Activated CD4-positive, alpha-beta T cell treated with anti-CD3 and anti-CD28 coated beads for 36 hours (primary cell): Measurements from ENCODE around the gene KNSTRN. TPM values are rescaled to one million over a fixed set of nuclear protein-coding genes. Genes with fewer than 3 reads are reported as not detected.

ENCODE experiments used
- ATAC-seq: fragments of 200-7000 bp; cut with Tn5 transposase; one replicate; pipeline ENCODE4 v1.10.0; 2021; ENCODE audit warnings: mild to moderate bottlenecking, moderate library complexity
- CTCF ChIA-PET: fragments of 350-600 bp; sonication (Branson Sonifier 250); formaldehyde crosslinking; loops from one replicate; lab custom pipeline; 2021; ENCODE audit warnings: antibody characterized with exemption; lab: Charles Lee
- POLR2A ChIA-PET: fragments of 350-600 bp; sonication (Branson Sonifier 250); formaldehyde crosslinking; loops from one replicate; lab custom pipeline; 2021; ENCODE audit warnings: antibody characterized with exemption, inconsistent platforms; lab: Charles Lee
- DNase-seq: peaks from one replicate; pipeline ENCODE4 v3.0.0-alpha.2; 2020
- H3K27ac Mint-ChIP-seq: one replicate; pipeline ENCODE4 v1.8.0; 2021; ENCODE audit warnings: mixed read lengths
- H3K27me3 Mint-ChIP-seq: one replicate; pipeline ENCODE4 v1.8.0; 2021; ENCODE audit warnings: mixed read lengths
- H3K36me3 Mint-ChIP-seq: one replicate; pipeline ENCODE4 v1.8.0; 2021; ENCODE audit warnings: low read depth, mixed read lengths
- H3K4me1 Mint-ChIP-seq: one replicate; pipeline ENCODE4 v1.8.0; 2021; ENCODE audit warnings: mixed read lengths
- H3K4me3 Mint-ChIP-seq: one replicate; pipeline ENCODE4 v1.8.0; 2021; ENCODE audit warnings: mild to moderate bottlenecking, moderate library complexity, mixed read lengths
- H3K9me3 Mint-ChIP-seq: one replicate; pipeline ENCODE4 v1.8.0; 2021; ENCODE audit warnings: low read depth, mixed read lengths
- intact Hi-C, 2 experiments: fragments of 100-400 bp; cut with DNase I in 1 of 2; cut with micrococcal nuclease in 1 of 2; formaldehyde crosslinking; loops; one replicate each; pipeline versions ENCODE4 v1.14.2 to v1.15.1; 2022 to 2024; cut with DNase I, micrococcal nuclease
- total RNA-seq, 2 experiments: library from RNA; stranded (reverse); gene quantifications; one replicate each; pipeline ENCODE4 v1.2.3, GENCODE V29; 2021

The KNSTRN gene
- total RNA-seq, 2 experiments from 2014 or later: 56.2 to 58.8 TPM

- DNase-seq: no peak
- H3K27me3 Mint-ChIP-seq: no peaks in the 10 kb centered on the region
- no peak for ATAC-seq
- H3K27ac Mint-ChIP-seq: no peak overlapping the region
- no peaks in the 10 kb centered on the region for H3K9me3 Mint-ChIP-seq
- H3K36me3 Mint-ChIP-seq: peaks cover 10% of the 10 kb centered on the region
- CTCF ChIA-PET: interaction anchor here (1.5 kb wide), 1 partner anchor 11 kb away, joined by 3 read pairs; no protein-coding TSS in a partner anchor
- H3K4me1 Mint-ChIP-seq: peaks cover 18% of the 10 kb centered on the region
- POLR2A ChIA-PET: no interaction called here
- intact Hi-C loops: loop anchor here in 1 of 2 experiments (5.0 kb wide), 1 partner anchor 1022 kb away; the partner anchor contains the start of gene NDUFAF1
- no peak overlapping the region for H3K4me3 Mint-ChIP-seq
Observed at GRCh38 chr15:40379853-40380252, 2.7 kb upstream of the KNSTRN start.

DNA sequence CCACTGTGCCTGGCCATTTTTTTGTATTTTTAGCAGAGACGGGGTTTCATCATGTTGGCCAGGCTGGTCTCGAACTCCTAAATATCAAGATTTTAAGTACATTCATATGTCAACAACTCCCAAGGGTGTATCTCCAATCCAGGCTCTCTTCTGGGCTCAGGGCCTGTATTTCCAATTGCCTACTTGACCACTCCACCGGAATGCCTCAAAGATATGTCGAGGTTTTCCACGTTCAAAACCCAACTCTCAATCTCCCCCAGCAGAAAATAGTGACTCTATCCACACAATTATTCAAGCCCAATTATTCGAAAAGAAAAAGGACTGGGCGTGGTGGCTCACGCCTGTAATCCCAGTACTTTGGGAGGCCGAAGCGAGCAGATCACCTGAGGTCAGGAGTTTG, 1.9 kb upstream of the KNSTRN start:
- intact Hi-C loops: loop anchor here in 1 of 2 experiments (5.0 kb wide), 1 partner anchor 1022 kb away; the partner anchor contains the start of gene NDUFAF1
- H3K4me3 Mint-ChIP-seq: no peak overlapping the region
- peaks cover 17% of the 10 kb centered on the region for H3K36me3 Mint-ChIP-seq
- no peak for ATAC-seq
- no peaks in the 10 kb centered on the region for H3K27me3 Mint-ChIP-seq
- peaks cover 22% of the 10 kb centered on the region for H3K4me1 Mint-ChIP-seq
- POLR2A ChIA-PET: no interaction called here
- H3K9me3 Mint-ChIP-seq: no peaks in the 10 kb centered on the region
- no peak for DNase-seq
- H3K27ac Mint-ChIP-seq: no peak overlapping the region
- CTCF ChIA-PET: interaction anchor here (1.5 to 2.5 kb wide), 2 partner anchors 11 to 13 kb away, joined by 3 to 18 read pairs; no protein-coding TSS in a partner anchor

GRCh38 chr15:40381818-40382529, 547 bp upstream of the KNSTRN start:
- POLR2A ChIA-PET: interaction anchor here (0.6 to 1.0 kb wide), 5 partner anchors 13 to 441 kb away, joined by 3 to 7 read pairs (median 3); no protein-coding TSS in a partner anchor
- DNase-seq (no peak), ATAC-seq (no peak)
- Mint-ChIP-seq H3K9me3 (no peaks in the 10 kb centered on the region), H3K27ac (no peak overlapping the region), H3K27me3 (no peaks in the 10 kb centered on the region), H3K4me1 (peaks cover 22% of the 10 kb centered on the region), H3K4me3 (no peak overlapping the region), H3K36me3 (peaks cover 28% of the 10 kb centered on the region)
- intact Hi-C loops: loop anchor here (1.0 to 5.0 kb wide), 10 partner anchors 14 to 1020 kb away; partner anchors contain the start of genes BAHD1 (in 1 of the 2), BUB1B (in 1 of the 2), DISP2 (in 1 of the 2) and DNAJC17 (in 1 of the 2)
- CTCF ChIA-PET: interaction anchor here (0.7 to 2.5 kb wide), 13 partner anchors 9 to 182 kb away, joined by 3 to 18 read pairs (median 4); partner anchors contain the start of genes INAFM2 and PLCB2

DNA sequence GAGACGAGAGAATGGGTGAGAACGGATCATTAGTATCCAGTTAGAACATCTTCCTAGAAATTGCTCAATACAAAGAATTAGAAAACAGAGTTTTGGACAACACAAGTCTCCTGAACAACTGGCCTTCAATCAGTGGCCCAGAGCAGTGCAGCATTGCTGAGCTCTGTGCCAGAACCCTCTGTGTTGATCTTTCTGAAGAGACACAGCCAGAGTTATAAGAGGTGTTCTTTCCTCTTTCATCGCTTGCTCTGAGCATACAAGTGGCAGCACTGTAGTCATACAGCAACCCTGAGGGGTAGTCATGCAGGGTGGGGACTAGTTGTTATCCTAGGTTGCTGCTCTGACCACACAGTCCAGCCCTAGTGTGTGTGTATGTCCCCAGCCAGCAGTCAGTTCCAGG, 4.0 kb downstream of the KNSTRN start:
- Mint-ChIP-seq H3K4me1 (peaks cover 22% of the 10 kb centered on the region), H3K9me3 (no peaks in the 10 kb centered on the region), H3K4me3 (no peak overlapping the region), H3K27ac (no peak overlapping the region), H3K27me3 (no peaks in the 10 kb centered on the region), H3K36me3 (peaks cover 58% of the 10 kb centered on the region)
- DNase-seq: no peak
- ATAC-seq: no peak
- POLR2A ChIA-PET: interaction anchor here (0.7 kb wide), 1 partner anchor 12 kb away, joined by 3 read pairs; no protein-coding TSS in a partner anchor
- intact Hi-C loops: no loop called here
- CTCF ChIA-PET: interaction anchor here (1.1 to 2.1 kb wide), 5 partner anchors 12 to 66 kb away, joined by 3 to 6 read pairs (median 5); no protein-coding TSS in a partner anchor

GRCh38 chr15:40388941-40389823, 6.7 kb downstream of the KNSTRN start:
- H3K27ac Mint-ChIP-seq: no peak overlapping the region

DNA sequence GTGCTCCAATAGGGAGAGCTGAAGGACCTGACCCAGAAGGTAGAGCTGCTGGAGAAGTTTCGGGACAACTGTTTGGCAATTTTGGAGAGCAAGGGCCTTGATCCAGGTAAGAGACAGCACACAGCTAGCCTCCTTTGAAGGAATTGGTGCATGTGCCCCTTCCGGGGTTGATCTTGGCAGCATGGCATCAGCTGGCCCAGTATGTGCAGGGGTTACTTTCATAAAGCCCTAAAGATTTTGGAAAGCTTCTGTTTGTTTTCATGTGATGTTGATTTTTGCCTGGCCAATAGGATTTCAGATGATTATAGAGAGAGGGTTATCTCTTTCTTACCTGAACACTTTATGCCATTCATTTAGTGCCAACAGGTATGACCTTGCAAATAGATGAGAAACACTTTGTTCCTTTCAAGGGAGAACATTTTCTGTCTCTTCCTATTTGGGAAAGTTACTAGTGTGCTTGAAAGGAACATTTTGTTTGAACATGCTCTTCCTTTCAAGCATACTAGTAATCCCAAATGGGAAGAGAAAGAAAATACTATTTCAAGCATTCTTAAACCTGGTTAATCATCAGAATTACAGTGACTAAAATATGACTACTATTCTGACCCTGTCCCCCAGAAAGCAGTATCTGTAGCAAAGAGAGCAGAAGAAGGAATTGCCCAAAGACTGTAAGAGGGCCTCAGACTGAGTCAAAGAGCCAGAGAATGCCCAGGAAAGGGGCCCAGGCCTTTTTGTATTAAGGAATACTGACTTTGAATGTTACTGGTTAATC, 7.5 kb downstream of the KNSTRN start:
- no peak for ATAC-seq
- POLR2A ChIA-PET: interaction anchor here (0.5 kb wide), 1 partner anchor 61 kb away, joined by 7 read pairs; no protein-coding TSS in a partner anchor
- H3K27me3 Mint-ChIP-seq: no peaks in the 10 kb centered on the region
- peaks cover 65% of the 10 kb centered on the region for H3K36me3 Mint-ChIP-seq
- intact Hi-C loops: no loop called here
- CTCF ChIA-PET: interaction anchor here (0.6 to 1.1 kb wide), 3 partner anchors 12 to 22 kb away, joined by 3 read pairs; no protein-coding TSS in a partner anchor
- H3K4me1 Mint-ChIP-seq: peaks cover 4% of the 10 kb centered on the region
- DNase-seq: no peak
- no peak overlapping the region for H3K4me3 Mint-ChIP-seq
- H3K27ac Mint-ChIP-seq: no peak overlapping the region
- no peaks in the 10 kb centered on the region for H3K9me3 Mint-ChIP-seq

More at GRCh38 chr15:40388941-40389823, 6.7 kb downstream of the KNSTRN start:
- H3K4me3 Mint-ChIP-seq: no peak overlapping the region
- H3K4me1 Mint-ChIP-seq: peaks cover 10% of the 10 kb centered on the region
- ATAC-seq (no peak), DNase-seq (no peak)
- ChIA-PET CTCF (interaction anchor here (0.6 to 1.1 kb wide), 4 partner anchors 13 to 31 kb away, joined by 3 read pairs; no protein-coding TSS in a partner anchor), POLR2A (interaction anchor here (0.5 kb wide), 1 partner anchor 62 kb away, joined by 7 read pairs; no protein-coding TSS in a partner anchor)
- H3K27me3 Mint-ChIP-seq: no peaks in the 10 kb centered on the region
- H3K36me3 Mint-ChIP-seq: peaks cover 68% of the 10 kb centered on the region
- H3K9me3 Mint-ChIP-seq: no peaks in the 10 kb centered on the region
- intact Hi-C loops: no loop called here

DNA sequence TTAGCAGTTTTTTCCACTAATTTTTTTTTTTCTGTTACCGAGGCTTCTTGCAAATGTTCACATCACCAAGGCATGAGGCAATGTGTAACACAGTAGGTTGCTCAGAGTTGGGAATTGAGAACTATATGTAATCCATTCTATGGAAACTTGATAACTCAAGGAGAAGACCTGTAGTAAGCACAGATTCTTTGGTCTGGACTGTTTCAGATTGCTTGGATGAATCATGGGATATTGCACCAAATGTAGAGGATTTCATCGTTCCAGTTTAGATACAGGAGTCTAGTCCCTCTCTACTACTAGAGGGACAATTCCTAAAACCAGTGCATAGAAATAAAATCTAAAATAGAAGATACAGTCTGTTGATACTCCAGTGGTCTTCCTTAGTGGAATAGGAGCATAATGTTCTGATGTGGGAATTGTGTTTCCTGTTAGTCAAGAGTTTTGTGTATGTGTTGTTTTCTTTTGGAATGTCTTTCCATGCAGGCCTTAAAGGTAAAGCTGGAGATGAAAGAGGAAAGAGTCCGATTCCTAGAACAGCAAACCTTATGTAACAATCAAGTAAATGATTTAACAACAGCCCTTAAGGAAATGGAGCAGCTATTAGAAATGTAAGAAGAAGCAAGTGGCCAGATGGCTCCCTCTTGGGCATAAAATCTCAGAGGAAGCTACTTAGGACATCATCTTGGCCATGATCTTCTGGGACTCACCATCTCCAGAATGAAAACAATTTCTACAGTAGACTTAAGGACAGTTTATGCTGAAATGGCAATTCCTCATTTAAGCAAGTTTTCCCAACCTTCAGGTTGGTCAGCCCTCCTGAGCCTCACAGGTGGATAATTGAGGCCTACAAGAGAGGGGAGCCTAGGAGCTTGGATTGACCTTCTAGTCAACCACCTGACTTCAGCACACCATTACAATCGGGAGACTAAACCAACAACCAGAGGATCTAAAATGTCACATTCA, 10.7 kb downstream of the KNSTRN start:
- ChIA-PET CTCF (interaction anchor here (0.8 kb wide), 1 partner anchor 10 kb away, joined by 4 read pairs; no protein-coding TSS in a partner anchor), POLR2A (interaction anchor here (0.6 kb wide), 1 partner anchor 55 kb away, joined by 7 read pairs; no protein-coding TSS in a partner anchor)
- Mint-ChIP-seq H3K27me3 (no peaks in the 10 kb centered on the region), H3K36me3 (peaks cover 40% of the 10 kb centered on the region), H3K4me1 (peaks cover 8% of the 10 kb centered on the region), H3K4me3 (no peak overlapping the region), H3K27ac (no peak overlapping the region), H3K9me3 (no peaks in the 10 kb centered on the region)
- no peak for ATAC-seq
- DNase-seq: no peak
- intact Hi-C loops: no loop called here

- Mint-ChIP-seq H3K27me3 (no peaks in the 10 kb centered on the region), H3K4me1 (peaks cover 20% of the 10 kb centered on the region), H3K4me3 (peak overlapping the region; percentile 3), H3K9me3 (no peaks in the 10 kb centered on the region), H3K36me3 (peaks cover 14% of the 10 kb centered on the region), H3K27ac (no peak overlapping the region)
- intact Hi-C loops: loop anchor here in 1 of 2 experiments (2.0 kb wide), 1 partner anchor 15 kb away; the partner anchor contains the start of gene KNSTRN
- CTCF ChIA-PET: interaction anchor here (0.9 to 2.1 kb wide), 11 partner anchors 8 to 118 kb away, joined by 3 to 11 read pairs (median 5); partner anchors contain the start of genes IVD and KNSTRN
- ATAC-seq (no peak), DNase-seq (no peak)
- POLR2A ChIA-PET: interaction anchor here (0.5 to 1.1 kb wide), 2 partner anchors 11 to 45 kb away, joined by 3 read pairs; no protein-coding TSS in a partner anchor
Observed at GRCh38 chr15:40397688-40398412, 15.3 kb downstream of the KNSTRN start.
